GM06990 (cell line): ENCODE data around the gene TOP3B.

ENCODE experiments used
- DNase-seq: peaks from one replicate; pipeline ENCODE4 v3.0.0-alpha.2; 2011; ENCODE audit not compliant: insufficient read length; ENCODE audit errors: extremely low read depth
- H3K27me3 ChIP-seq: replicated peaks from 2 replicates; pipeline ENCODE4 v1.6.0; 2011; ENCODE audit warnings: low read length; ENCODE audit not compliant: control insufficient read depth, insufficient read depth
- H3K36me3 ChIP-seq: 2 replicates; pipeline ENCODE4 v1.5.1; 2011; ENCODE audit warnings: low read length; ENCODE audit not compliant: control insufficient read depth, insufficient read depth
- H3K4me3 ChIP-seq: replicated peaks from 2 replicates; pipeline ENCODE4 v1.5.1; 2011; ENCODE audit warnings: low read depth, mild to moderate bottlenecking, control low read depth, low read length
- TF ChIP-seq, protein P1 (sequence below): IDR thresholded peaks from 2 replicates; pipeline ENCODE4 v1.5.1; 2011; ENCODE audit warnings: low read length, control low read depth, mild to moderate bottlenecking, inconsistent platforms; ENCODE audit not compliant: insufficient read depth, poor library complexity, severe bottlenecking

The TOP3B gene

GRCh38 chr22:21982338-21982965 is at the start of gene TOP3B:
TSS of gene TOP3B (minus strand) at chr22:21982787. CDS start at chr22:21975709, 7,078 bp downstream.
- Histone ChIP-seq H3K27me3 (no peaks in the 10 kb centered on the region), H3K4me3 (peak within 1 kb of the TSS; percentile 100), H3K36me3 (no peaks in the 10 kb centered on the region)
- TF ChIP-seq, protein P1, sequence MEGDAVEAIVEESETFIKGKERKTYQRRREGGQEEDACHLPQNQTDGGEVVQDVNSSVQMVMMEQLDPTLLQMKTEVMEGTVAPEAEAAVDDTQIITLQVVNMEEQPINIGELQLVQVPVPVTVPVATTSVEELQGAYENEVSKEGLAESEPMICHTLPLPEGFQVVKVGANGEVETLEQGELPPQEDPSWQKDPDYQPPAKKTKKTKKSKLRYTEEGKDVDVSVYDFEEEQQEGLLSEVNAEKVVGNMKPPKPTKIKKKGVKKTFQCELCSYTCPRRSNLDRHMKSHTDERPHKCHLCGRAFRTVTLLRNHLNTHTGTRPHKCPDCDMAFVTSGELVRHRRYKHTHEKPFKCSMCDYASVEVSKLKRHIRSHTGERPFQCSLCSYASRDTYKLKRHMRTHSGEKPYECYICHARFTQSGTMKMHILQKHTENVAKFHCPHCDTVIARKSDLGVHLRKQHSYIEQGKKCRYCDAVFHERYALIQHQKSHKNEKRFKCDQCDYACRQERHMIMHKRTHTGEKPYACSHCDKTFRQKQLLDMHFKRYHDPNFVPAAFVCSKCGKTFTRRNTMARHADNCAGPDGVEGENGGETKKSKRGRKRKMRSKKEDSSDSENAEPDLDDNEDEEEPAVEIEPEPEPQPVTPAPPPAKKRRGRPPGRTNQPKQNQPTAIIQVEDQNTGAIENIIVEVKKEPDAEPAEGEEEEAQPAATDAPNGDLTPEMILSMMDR, result no peak
- DNase-seq, result peak; percentile 86

DNA sequence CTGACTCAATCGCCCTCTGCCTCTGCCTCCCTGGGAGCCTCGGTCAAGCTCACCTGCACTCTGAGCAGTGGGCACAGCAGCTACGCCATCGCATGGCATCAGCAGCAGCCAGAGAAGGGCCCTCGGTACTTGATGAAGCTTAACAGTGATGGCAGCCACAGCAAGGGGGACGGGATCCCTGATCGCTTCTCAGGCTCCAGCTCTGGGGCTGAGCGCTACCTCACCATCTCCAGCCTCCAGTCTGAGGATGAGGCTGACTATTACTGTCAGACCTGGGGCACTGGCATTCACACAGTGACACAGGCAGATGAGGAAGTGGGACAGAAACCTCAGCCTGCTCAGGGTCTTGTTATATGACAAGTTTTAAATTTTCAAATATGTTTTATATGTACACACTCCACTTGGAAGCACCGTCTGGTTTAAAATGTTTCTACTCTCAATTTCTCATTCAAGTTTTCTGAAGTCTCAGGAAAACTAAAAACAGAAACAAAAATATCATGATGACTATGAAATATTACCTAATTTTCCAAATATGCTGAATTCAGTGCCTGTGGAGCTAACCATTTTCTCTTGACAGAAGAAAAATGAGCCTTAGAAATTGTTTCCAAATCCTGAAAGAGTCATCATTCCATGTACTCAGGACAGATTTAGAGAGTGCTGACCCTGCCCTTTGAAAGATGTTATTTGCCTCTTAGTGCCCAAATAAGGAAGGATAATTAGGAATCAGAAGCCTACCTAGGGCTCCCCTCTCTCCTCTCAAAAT is 48.8 kb upstream of the TOP3B start:
- Histone ChIP-seq H3K4me3 (peak overlapping the region; percentile 15; the same call in 1 of the 2 replicates), H3K27me3 (no peaks in the 10 kb centered on the region), H3K36me3 (no peaks in the 10 kb centered on the region)
- TF ChIP-seq, protein P1, result no peak
- DNase-seq, result peak; percentile 61

DNA sequence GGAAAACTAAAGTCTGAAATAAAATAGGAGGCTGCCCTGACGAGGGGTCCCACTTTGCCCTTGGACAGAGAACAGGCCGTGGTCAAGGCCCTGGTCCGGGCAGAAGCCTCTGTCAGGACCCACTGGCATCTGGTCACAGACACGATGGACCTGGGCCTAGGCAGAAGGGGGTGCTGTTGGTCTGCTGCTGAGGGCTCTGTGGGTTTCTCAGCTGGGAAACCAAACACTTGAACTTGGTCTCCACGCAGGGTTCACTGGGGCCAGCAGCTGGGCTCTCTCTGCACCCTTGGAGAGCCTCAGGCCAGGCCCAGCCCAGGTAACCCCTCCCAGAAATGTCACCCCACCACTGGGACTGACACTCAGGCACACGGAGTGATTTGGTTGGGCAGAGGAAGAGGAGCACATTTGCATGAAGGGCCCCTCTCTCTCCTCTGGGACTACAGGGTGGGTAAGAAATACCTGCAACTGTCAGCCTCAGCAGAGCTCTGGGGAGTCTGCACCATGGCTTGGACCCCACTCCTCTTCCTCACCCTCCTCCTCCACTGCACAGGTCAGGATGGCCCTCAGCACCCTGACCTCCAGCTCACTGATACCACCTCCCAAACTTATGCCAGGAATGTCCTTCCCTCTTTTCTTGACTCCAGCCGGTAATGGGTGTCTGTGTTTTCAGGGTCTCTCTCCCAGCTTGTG is 48.1 kb upstream of the TOP3B start:
- peak; percentile 83 for DNase-seq
- Histone ChIP-seq H3K36me3 (no peaks in the 10 kb centered on the region), H3K27me3 (no peaks in the 10 kb centered on the region), H3K4me3 (peak overlapping the region; percentile 15; the same call in 1 of the 2 replicates)
- TF ChIP-seq, protein P1, result peak; percentile 81

DNA sequence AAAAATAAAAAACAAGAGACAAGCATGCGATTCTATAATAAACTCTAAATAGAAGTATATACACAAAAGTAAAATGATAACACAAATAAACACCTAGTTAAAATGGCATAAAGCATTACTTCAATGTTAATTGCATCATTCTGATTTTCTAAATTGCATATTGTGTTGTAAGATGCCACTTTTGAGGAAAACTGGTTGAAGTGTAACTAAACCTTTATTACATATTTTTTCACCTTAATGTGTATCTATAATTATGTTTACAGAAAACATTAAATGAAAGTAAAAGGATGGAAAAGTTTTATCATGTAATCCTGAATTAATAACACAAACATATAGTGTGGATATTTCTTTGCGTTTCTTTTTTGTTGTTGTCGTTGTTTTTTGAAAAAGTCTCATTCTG is 45.4 kb upstream of the TOP3B start:
- TF ChIP-seq, protein P1, result no peak
- no peak for DNase-seq
- H3K4me3 ChIP-seq, result no peak overlapping the region
- H3K27me3 ChIP-seq, result no peaks in the 10 kb centered on the region
- H3K36me3 ChIP-seq, result no peaks in the 10 kb centered on the region

DNA sequence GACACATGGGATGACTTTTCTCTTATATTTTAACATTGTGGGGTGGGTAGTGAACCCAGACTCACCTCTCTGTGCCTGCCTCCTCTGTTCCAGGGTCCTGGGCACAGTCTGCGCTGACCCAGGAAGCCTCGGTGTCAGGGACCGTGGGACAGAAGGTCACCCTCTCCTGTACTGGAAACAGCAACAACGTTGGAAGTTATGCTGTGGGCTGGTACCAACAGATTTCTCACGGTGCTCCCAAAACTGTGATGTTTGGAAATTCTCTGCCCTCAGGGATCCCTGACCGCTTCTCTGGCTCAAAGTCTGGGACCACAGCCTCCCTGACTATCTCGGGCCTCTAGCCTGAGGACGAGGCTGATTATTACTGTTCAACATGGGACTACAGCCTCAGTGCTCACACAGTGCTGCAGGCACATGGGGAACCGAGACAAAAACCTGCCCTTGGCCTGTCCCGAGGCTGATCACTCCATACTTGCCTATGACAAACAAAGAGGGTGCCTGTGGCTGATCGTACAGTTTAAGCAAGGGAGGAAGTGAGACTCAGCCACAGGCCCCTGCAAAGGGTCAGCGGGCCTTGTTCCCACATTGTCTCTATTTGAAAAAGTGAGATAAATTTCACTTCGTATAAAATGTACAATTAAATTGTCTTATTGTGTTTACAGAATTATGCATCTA is 43.7 kb upstream of the TOP3B start:
- Histone ChIP-seq H3K36me3 (no peaks in the 10 kb centered on the region), H3K4me3 (peak overlapping the region; percentile 19), H3K27me3 (no peaks in the 10 kb centered on the region)
- TF ChIP-seq, protein P1, result no peak
- peak; percentile 68 for DNase-seq
